CD14-positive monocyte (primary cell): ENCODE measurements around the gene BAZ2B. TPM values are rescaled to one million over a fixed set of nuclear protein-coding genes. Genes with fewer than 3 reads are reported as not detected.

Experiments
- DNase-seq, 3 donors: peaks; one replicate each; pipeline ENCODE4 v3.0.0-alpha.2; 2011 to 2022
- H2AFZ ChIP-seq: 2 replicates; pipeline ENCODE4 v1.6.0; 2012; ENCODE audit warnings: mild to moderate bottlenecking, low read depth, low read length, inconsistent platforms; ENCODE audit not compliant: insufficient read depth, poor library complexity, severe bottlenecking
- H3K27ac ChIP-seq, 2 donors: 1 replicate in 1 of 2; 2 replicates in 1 of 2; pipeline ENCODE4 v1.5.1; 2012 to 2013; ENCODE audit warnings: low read length in 2 of 2, control low read depth in 1 of 2, inconsistent platforms in 1 of 2, low read depth in 1 of 2, mild to moderate bottlenecking in 1 of 2
- H3K27me3 ChIP-seq, 2 donors: one replicate each; pipeline versions ENCODE4 v1.6.0 to v1.6.1; 2011 to 2013; ENCODE audit warnings: low read length in 2 of 2; ENCODE audit not compliant: control insufficient read depth in 2 of 2, insufficient read depth in 2 of 2
- H3K36me3 ChIP-seq, 2 donors: replicated peaks in 1 of 2; 1 replicate in 1 of 2; 2 replicates in 1 of 2; pipeline versions ENCODE4 v1.5.1 to v1.6.1; 2012 to 2013; ENCODE audit warnings: low read length in 2 of 2, control low read depth in 1 of 2, inconsistent platforms in 1 of 2, mild to moderate bottlenecking in 1 of 2; ENCODE audit not compliant: insufficient read depth in 2 of 2, control insufficient read depth in 1 of 2
- H3K4me1 ChIP-seq, 2 donors: 1 replicate in 1 of 2; 2 replicates in 1 of 2; pipeline versions ENCODE4 v1.5.1 to v1.6.1; 2012 to 2013; ENCODE audit warnings: low read length in 2 of 2, control low read depth in 1 of 2, inconsistent platforms in 1 of 2, mild to moderate bottlenecking in 1 of 2, moderate library complexity in 1 of 2; ENCODE audit not compliant: insufficient read depth in 2 of 2, control insufficient read depth in 1 of 2
- H3K4me2 ChIP-seq: replicated peaks from 2 replicates; pipeline ENCODE3; 2012; ENCODE audit warnings: low read length, moderate library complexity, mild to moderate bottlenecking; ENCODE audit not compliant: poor library complexity, severe bottlenecking; ENCODE audit errors: extremely low read depth
- H3K4me3 ChIP-seq, 3 experiments: fragments of 200-600 bp in 1 of 3; sonication (generic) in 1 of 3; replicated peaks in 1 of 3; 1 replicate in 2 of 3; 2 replicates in 1 of 3; pipeline ENCODE4 v1.5.1; 2011 to 2013; ENCODE audit warnings: low read length in 3 of 3, mild to moderate bottlenecking in 3 of 3, control low read depth in 2 of 3, low read depth in 2 of 3, inconsistent platforms in 1 of 3, moderate library complexity in 1 of 3
- H3K79me2 ChIP-seq: 2 replicates; pipeline ENCODE4 v1.6.0; 2012; ENCODE audit warnings: mild to moderate bottlenecking, control low read depth, inconsistent platforms, low read length, moderate library complexity; ENCODE audit not compliant: insufficient read depth
- H3K9ac ChIP-seq: 2 replicates; pipeline ENCODE4 v1.6.0; 2017; ENCODE audit warnings: low read length, mild to moderate bottlenecking; ENCODE audit not compliant: insufficient read depth, poor library complexity, severe bottlenecking
- H3K9me3 ChIP-seq, 2 donors: replicated peaks in 1 of 2; 1 replicate in 1 of 2; 2 replicates in 1 of 2; pipeline versions ENCODE4 v1.5.1 to v1.6.1; 2012 to 2013; ENCODE audit warnings: low read length in 2 of 2, control low read depth in 1 of 2; ENCODE audit not compliant: control insufficient read depth in 1 of 2, insufficient read depth in 1 of 2
- H4K20me1 ChIP-seq: 2 replicates; pipeline ENCODE4 v1.6.0; 2012; ENCODE audit warnings: mild to moderate bottlenecking, low read length, control low read depth, moderate library complexity; ENCODE audit not compliant: insufficient read depth
- H3K27ac Mint-ChIP-seq, 7 donors: one replicate each; pipeline ENCODE4 v1.8.0; 2020; ENCODE audit warnings: mild to moderate bottlenecking in 7 of 7, mixed read lengths in 7 of 7, moderate library complexity in 6 of 7, inconsistent platforms in 2 of 7
- H3K27me3 Mint-ChIP-seq, 3 donors: one replicate each; pipeline ENCODE4 v1.8.0; 2021 to 2022; ENCODE audit warnings: low read depth in 3 of 3, mild to moderate bottlenecking in 3 of 3, mixed read lengths in 3 of 3, moderate library complexity in 3 of 3, inconsistent platforms in 1 of 3
- H3K36me3 Mint-ChIP-seq, 2 donors: one replicate each; pipeline ENCODE4 v1.8.0; 2020; ENCODE audit warnings: mixed read lengths in 2 of 2, inconsistent platforms in 1 of 2, mild to moderate bottlenecking in 1 of 2
- H3K4me1 Mint-ChIP-seq: one replicate; pipeline ENCODE4 v1.8.0; 2020; ENCODE audit warnings: mild to moderate bottlenecking, mixed read lengths
- H3K4me3 Mint-ChIP-seq, 2 donors: one replicate each; pipeline ENCODE4 v1.8.0; 2020; ENCODE audit warnings: mild to moderate bottlenecking in 2 of 2, mixed read lengths in 2 of 2, moderate library complexity in 1 of 2
- H3K9me3 Mint-ChIP-seq, 7 donors: one replicate each; pipeline ENCODE4 v1.8.0; 2020 to 2022; ENCODE audit warnings: mixed read lengths in 7 of 7, mild to moderate bottlenecking in 6 of 7, moderate library complexity in 6 of 7, inconsistent platforms in 2 of 7
- intact Hi-C, 2 donors: fragments of 100-400 bp; cut with micrococcal nuclease; formaldehyde crosslinking; loops; one replicate each; pipeline versions ENCODE4 v1.15.0 to v1.15.1; 2023
- polyA plus RNA-seq, 3 donors: library from polyadenylated mRNA; depleted of rRNA in 1 of 3; unstranded in 2 of 3; stranded (reverse) in 1 of 3; fragments of 300-500 nt in 2 of 3; fragments of >200 nt in 1 of 3; fragmentation: Illumina TruSeq in 2 of 3; gene quantifications; 1 replicate in 2 of 3; 2 replicates in 1 of 3; pipeline ENCODE4 v1.2.3, GENCODE V29; 2012 to 2021
- TF ChIP-seq, protein P1 (sequence below): fragments of 200-600 bp; IDR thresholded peaks from one replicate; pipeline ENCODE4 v1.8.0; 2022; ENCODE audit warnings: antibody characterized with exemption, mild to moderate bottlenecking

Gene BAZ2B
- polyA plus RNA-seq, 3 donors = 12.9 to 34.2 (median 31.6) TPM

DNA sequence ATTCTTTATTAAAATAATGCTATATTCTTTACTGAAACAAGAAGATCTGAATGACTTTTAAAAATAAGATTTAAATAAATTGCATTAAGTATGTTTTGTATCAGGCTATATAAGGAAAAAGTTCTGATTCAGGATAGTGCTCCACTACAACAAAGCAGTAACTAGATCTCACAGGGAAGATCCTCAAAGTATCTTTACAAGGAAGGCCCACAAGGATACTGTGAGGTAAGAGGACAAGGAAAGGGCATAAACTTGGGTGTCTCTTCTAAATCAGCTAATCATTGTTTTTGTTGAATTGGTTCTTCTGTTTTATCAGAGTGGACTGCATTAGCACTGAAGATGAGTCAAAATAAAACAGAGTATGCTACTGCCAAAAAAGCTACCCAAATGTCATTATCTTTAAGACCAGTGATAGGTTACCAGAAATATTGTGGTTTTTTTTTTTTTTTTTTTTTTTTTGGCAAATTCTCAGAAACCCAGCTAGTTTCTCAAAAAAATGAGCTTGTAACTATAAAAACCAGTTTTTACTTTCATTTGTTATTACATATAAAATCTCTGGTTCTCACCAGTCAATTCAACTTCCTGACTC, 160.9 kb downstream of the BAZ2B start:
- H3K27me3 Mint-ChIP-seq = peaks cover 0 to 2% (median 1%) of the 10 kb centered on the region in 3 donors
- no peak for DNase-seq
- peaks cover 18% of the 10 kb centered on the region for H3K4me1 Mint-ChIP-seq
- Histone ChIP-seq H3K4me2 (no peak overlapping the region), H3K27ac (no peak overlapping the region), H3K9ac (no peak overlapping the region), H2AFZ (no peak overlapping the region), H3K27me3 (no peaks in the 10 kb centered on the region), H3K4me3 (no peak overlapping the region), H4K20me1 (peaks cover 39% of the 10 kb centered on the region), H3K36me3 (peaks cover 6 to 15% of the 10 kb centered on the region in 2 donors), H3K4me1 (peaks cover 7 to 10% of the 10 kb centered on the region in 2 donors), H3K79me2 (no peaks in the 10 kb centered on the region), H3K9me3 (no peaks in the 10 kb centered on the region)
- intact Hi-C loops = no loop called here
- no peak overlapping the region for H3K27ac Mint-ChIP-seq
- H3K36me3 Mint-ChIP-seq = peaks cover 7 to 11% of the 10 kb centered on the region in 2 donors
- H3K9me3 Mint-ChIP-seq = no peaks in the 10 kb centered on the region
- no peak overlapping the region for H3K4me3 Mint-ChIP-seq
- TF ChIP-seq, protein P1, sequence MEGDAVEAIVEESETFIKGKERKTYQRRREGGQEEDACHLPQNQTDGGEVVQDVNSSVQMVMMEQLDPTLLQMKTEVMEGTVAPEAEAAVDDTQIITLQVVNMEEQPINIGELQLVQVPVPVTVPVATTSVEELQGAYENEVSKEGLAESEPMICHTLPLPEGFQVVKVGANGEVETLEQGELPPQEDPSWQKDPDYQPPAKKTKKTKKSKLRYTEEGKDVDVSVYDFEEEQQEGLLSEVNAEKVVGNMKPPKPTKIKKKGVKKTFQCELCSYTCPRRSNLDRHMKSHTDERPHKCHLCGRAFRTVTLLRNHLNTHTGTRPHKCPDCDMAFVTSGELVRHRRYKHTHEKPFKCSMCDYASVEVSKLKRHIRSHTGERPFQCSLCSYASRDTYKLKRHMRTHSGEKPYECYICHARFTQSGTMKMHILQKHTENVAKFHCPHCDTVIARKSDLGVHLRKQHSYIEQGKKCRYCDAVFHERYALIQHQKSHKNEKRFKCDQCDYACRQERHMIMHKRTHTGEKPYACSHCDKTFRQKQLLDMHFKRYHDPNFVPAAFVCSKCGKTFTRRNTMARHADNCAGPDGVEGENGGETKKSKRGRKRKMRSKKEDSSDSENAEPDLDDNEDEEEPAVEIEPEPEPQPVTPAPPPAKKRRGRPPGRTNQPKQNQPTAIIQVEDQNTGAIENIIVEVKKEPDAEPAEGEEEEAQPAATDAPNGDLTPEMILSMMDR = no peak

DNA sequence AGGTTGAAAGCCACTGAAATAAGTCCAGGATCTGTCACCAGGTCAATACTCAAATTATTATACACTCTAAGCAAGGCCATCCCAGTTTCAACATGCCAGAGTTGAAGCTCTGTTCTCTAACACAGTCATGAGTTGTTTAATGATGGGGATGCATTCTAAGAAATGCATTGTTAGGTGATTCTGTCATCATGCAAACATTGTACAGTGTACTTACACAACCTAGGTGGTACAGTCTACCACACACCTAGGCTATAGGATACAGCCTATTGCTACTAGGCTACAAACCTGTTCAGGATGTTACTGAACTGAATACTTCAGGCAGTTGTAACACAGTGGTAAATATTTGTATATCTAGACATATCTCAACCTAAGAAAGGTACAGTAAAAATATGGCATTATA, 162.2 kb downstream of the BAZ2B start:
- TF ChIP-seq, protein P1 = no peak
- H3K9ac ChIP-seq = no peak overlapping the region
- no peaks in the 10 kb centered on the region for H3K9me3 Mint-ChIP-seq
- H3K27ac Mint-ChIP-seq = no peak overlapping the region
- H3K4me1 Mint-ChIP-seq = peaks cover 18% of the 10 kb centered on the region
- no peak for DNase-seq
- H3K27ac ChIP-seq = no peak overlapping the region
- H3K4me3 ChIP-seq = no peak overlapping the region
- intact Hi-C loops = no loop called here
- H4K20me1 ChIP-seq = peaks cover 34% of the 10 kb centered on the region
- H2AFZ ChIP-seq = no peak overlapping the region
- H3K79me2 ChIP-seq = no peaks in the 10 kb centered on the region
- no peaks in the 10 kb centered on the region for H3K9me3 ChIP-seq
- H3K36me3 ChIP-seq = peaks cover 6 to 23% of the 10 kb centered on the region in 2 donors
- H3K4me3 Mint-ChIP-seq = no peak overlapping the region
- peaks cover 7 to 10% of the 10 kb centered on the region in 2 donors for H3K4me1 ChIP-seq
- no peak overlapping the region for H3K4me2 ChIP-seq
- peaks cover 0 to 2% (median 1%) of the 10 kb centered on the region in 3 donors for H3K27me3 Mint-ChIP-seq
- H3K36me3 Mint-ChIP-seq = peaks cover 10 to 19% of the 10 kb centered on the region in 2 donors
- no peaks in the 10 kb centered on the region for H3K27me3 ChIP-seq
